Activated T-cell treated with anti-CD3 and anti-CD28 coated beads for 4 hours (primary cell): ENCODE data around the gene OR2AG2.
A peak's percentile ranks its signal among the peaks of the same experiment; 100 is the strongest.
"Not testable (repeated sequence)": the region's sequence is repeated elsewhere in the genome, so short reads cannot be mapped to it uniquely, and the experiment has no call there.

Experiments used
- DNase-seq: peaks from one replicate; pipeline ENCODE4 v3.0.0-alpha.2; 2020

Gene OR2AG2

DNA sequence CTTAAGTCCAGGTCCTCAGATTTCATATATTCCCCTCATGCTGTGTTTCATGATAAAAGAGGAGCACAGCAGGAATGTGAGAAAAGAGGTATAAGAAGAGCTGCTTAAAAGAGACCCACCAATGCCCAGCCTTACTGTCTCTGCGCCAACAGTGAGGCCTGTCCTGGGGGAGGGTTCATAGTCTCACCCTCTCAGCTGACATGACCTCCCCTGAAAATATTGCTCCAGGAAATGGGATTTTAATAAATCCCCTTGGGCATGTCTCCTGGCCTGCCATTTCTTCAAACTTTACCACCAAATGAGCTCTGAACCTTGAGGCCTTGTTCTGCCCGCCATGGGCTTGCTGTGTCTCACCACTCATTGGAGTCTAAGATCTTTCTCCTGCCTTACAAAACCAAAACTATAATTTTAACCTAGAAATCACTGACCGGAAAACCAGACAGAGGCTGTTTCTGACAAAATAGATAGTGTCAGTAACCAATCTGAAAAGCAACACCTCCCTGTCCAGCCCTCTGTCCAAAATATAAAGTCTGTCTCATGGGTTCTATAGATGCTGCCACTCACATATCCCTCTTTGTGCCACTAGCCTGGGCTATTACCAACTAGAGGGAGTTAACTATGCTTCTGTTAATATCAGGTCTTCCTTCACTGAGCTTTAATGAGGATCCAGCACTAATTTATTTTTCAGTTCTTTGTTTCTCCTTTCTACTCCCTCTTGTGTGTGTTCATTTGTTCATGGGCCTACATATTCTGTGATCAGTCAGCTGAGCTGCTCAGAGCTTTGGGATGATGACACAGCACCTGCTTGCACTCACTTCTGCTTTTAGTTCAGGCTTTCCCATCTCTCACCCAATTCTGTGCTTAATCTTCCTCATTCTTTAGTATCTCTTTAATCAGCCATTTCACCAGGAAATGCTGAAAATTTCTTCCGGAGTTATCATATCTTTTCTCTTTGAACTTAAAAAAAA, at the start of gene OR2AG2:
Gene OR2AG2 (minus strand): TSS at position 51 of the 968 bp plus-strand sequence. CDS start 3,019 bp downstream, outside the sequence.
- DNase-seq: no peak

- DNase-seq: no peak
These were observed 47.2 kb upstream of the OR2AG2 start for GRCh38 chr11:6818967-6819366.

DNA sequence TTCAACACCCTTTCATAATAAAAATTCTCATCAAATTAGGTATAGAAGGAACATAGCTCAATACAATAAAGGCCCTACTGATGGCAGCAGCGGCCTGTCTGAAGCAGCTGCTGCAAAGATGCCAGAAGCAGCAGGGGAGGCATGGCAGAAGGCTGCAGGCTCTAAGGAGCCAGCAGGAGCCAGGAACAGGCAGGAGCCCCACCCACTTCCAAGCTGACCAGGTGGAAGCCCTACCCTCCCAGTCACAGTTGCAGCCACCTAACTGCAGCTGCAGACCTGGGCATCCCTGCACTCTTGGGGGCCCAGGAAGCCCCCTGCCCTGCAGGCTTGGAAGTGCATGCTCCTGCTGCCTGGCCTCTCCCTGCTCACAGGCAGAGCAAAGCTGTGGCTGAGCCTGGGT, 45.9 kb upstream of the OR2AG2 start:
- no peak for DNase-seq

- DNase-seq: no peak
These were observed 41.9 kb upstream of the OR2AG2 start for GRCh38 chr11:6813656-6814055.

DNA sequence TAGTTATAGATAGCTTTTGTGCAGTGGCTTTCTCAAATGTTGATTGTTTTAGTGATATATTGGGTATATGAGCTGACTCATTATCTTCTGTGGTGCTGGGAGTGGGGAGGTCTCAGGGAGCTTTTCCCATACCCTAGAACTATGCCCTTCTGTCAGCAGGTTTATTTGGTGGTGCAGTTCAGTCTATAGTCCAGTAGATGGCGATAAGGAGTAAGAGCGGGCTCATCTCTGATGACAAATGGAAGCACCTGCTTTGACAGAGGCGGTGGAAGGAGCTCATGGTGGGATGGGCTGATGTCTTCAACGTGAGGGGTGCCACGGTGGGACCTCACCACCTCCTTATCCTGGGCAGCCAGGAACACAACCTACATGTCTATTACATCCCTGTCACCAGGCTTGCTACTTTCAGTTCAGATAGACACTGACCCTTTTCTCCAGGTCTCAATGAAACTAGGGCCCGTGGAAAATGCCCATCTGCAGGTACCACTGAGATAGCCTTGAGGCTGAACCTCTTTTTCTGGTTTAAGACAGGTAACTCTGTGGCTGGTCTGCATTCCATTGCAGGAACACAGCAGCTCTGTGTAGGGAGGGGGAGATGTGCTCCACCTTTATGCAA, 40.7 kb upstream of the OR2AG2 start:
- peak; percentile 17 for DNase-seq

- DNase-seq: not testable (repeated sequence)
These were observed 29.3 kb upstream of the OR2AG2 start for GRCh38 chr11:6801075-6801474.

DNA sequence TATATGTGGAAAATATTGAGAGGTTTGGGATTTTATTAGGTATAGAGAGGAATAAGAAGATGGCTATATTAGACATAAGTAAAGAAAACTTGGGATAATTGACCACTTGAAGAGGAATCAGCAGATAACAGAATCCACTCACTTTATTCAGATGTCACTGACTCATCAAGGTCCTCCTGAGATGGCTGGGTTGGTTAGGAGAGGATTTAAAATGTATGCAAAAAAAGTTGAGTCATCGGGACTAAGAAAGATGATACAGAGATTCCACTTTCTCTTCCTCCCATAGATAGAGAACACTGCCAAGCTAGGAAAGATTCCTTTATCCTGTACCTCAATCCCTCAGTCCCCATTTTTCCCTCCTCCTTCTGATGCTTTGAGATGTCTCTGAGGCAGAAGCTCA, 27.6 kb upstream of the OR2AG2 start, which contains the start of gene OR6A2:
Gene OR6A2 (minus strand): TSS at position 288 of the 400 bp plus-strand sequence. CDS start 3,981 bp downstream, outside the sequence.
- no peak for DNase-seq

DNA sequence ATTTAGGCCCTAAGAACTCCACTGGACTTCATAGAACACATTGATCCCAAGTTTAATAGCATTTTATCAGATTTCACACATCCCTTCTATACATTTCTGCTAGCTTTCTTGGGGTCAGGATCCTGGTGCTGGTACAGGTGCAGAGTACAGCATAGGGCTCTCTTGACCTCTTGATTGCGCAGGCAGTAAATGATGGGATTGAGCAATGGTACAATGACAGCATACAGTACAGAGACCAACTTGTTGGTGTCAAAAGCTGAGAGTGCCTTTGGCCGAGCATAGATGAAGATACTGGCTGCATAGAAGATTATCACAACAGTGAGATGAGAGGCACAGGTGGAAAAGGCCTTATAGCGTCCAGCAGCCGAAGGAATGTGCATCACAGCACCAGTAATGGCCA, 22.9 kb upstream of the OR2AG2 start:
- DNase-seq: no peak

DNA sequence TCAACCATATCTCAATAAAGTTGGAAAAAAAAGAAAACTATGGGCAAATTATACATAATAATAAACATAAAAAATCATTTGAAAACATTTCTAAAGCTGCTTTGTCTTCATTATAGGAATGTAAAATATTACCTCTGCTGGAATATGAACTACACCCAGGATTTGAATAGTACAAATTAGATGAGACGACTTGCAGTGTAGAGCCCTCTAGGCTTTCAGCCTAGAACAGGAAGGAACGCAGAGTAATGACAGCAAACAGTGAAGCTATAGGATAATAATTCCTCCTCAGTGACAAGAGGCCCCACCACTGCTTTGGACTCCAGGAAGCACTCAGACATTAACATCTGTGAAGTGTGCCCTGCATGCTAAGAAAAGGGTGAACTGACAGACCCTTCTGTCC, 18.8 kb upstream of the OR2AG2 start:
- DNase-seq: no peak

- no peak for DNase-seq
These were observed 10.9 kb upstream of the OR2AG2 start, which contains the start of gene OR2AG1 for GRCh38 chr11:6782720-6783119. Gene OR2AG1 (plus strand): TSS chr11:6783020. CDS start chr11:6785038, 2,018 bp downstream.

DNA sequence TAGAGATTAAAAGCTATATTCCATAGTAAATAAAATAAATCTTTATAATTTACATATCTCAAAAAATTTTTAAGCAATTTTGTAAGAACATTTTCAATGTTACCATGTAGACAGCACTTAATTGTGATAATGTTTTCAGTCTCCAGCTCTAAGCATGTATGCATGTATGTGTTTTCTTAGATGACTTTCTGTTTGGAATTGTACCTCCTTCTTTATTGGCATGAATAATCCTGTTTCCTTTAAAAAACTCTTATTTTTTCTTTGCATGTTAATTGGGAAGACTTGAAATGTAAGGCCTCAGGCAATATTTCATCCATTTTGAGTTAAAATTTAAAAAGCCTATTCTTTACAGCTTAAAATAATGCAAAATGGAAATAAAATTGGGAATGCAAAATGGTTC, 9.1 kb upstream of the OR2AG2 start:
- no peak for DNase-seq

DNA sequence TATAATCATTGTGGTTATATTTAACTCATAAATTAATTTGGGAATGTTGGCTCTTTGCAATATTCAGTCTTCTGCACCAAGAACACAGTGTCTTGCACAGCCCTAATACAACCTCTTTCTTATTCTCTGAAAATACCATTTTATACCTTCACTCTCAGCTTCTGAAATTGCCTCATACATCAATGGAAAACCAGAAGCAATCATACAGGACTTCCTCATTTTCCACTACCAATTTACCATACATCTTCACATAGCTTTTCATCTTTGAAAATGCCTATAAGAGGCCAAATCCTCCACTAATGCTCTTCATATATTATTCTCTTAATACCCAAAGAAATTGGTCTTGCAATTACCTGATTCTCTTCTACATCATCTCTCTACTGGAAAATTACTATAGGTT, 6.7 kb upstream of the OR2AG2 start:
- no peak for DNase-seq

DNA sequence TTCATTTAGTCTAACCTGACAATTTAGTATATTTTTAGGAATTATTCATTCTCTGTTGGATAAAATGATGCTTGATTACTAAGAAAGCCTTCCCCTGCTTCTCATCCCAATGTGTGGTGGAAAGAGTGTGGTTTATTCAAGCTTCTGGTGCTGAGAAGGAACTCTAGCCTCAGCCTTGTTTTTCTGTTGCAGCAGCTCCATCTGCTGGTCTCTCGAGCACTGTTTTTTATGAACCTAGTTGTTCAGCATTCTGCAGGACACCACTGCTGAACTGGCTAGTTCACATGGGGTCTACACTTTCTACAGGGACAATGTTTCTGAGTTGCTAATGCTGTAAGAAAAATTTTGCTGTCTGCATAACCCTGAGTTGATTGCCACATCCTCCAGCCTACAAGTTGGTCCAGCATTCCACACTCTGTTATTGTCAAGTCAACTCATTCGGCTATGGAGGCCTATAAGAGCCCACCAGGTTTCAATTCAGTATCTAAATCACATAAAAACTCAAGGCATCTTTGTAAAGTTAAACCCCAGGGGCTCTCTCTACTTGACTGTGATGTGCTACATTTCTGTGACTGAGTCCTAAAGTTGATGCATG, 14.3 kb downstream of the OR2AG2 start:
- peak; percentile 54 for DNase-seq

DNA sequence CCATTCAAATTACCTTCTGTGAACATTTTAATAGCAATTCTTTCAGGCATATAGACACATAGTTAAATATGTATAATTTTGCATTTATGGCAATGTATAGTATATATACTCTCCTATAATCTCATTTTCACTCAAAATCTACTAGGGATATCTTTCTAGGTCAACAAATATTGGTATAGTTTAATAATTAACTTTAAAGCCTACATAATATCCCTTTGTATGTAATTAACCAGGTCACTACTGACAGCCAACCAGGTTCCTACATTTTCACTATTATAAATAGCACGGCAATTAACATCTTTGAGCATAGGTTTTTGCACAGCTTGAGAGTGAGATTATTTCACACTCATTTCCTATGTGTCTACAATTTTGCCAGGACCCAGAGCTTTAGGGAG, 15.8 kb downstream of the OR2AG2 start:
- no peak for DNase-seq

DNA sequence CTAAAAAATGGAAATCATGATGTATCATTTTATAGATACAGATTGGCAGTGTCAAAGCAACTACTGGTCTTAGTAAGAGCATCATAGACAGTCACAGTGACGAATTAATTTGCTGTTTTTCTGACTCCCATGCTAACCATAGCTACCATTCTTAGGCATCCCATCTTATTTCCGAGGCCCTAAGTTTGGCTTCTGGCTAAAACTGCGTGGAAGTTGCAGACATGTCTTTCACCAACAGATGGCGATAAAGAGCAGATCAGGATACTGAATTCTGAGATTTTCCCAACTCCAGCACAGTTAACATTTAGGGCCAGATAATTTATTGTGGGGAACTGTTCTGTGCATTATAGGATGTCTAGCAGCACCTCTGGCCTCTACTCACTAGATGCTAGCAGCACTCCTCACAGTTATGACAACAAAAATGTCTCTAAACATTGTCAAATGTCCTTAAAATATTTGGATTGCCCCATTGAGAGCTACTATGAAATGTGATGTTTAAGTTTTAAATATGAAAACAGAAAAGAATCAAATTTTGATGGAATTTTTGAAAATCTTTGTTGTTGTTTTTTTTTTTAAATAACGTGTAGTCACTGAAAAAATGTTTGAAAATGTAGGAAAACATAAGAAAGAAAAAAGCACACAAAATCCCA, 16.3 kb downstream of the OR2AG2 start:
- no peak for DNase-seq

DNA sequence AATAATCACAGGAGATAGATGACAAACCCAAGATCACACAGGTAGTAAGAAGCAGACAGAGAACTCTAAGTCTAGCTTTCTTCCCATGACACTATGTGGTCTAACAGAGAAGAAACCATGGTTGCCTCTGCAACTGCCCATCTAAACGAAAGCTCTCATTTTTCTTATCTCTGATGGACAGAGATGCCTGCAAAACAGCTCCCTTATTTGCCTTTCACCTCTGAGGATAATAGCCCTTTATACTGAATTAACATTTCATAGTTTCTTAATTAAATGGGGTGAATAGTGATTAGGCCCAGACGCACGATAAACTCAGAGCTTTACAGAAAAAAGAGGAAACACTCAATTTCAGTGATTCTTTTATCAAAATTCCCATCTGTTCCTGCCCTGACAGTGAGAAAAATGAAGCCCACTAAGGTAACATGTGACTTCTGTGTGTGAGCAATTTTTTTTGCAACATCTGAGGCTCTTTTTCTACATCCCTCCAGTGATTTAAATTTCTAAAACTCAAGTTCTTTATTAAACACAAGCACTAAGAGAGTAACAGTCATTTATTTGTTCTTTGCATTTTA, 24.6 kb downstream of the OR2AG2 start:
- no peak for DNase-seq

GRCh38 chr11:6746626-6747025, 25.1 kb downstream of the OR2AG2 start:
- DNase-seq: no peak

DNA sequence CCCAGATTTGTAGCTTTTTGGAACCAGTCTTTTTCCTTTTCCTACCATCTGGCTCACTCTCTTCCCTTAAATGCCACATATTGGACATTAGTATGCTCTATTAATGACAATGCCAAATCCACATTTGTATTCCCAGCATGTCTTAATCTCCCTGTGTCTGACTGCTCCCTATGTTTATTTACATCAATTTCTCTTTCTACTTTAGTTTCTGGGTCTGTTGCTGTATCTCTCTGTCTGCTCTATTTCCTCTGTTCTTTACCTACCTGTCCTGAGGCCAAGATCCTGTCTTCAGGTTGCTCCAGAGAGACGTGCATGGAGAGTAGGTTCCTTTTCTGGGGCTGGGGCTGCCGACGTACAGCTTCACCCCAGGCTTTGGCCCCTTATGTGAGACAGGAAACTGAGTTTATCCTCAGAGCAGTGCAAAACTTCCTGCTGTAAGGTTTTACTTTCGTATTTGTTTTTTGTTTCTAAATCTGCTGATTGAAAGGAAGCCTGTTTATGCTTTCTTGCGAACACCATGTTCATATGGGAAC, 25.6 kb downstream of the OR2AG2 start:
- DNase-seq: no peak

- DNase-seq: no peak
These were observed 26.2 kb downstream of the OR2AG2 start for GRCh38 chr11:6745465-6746015.

DNA sequence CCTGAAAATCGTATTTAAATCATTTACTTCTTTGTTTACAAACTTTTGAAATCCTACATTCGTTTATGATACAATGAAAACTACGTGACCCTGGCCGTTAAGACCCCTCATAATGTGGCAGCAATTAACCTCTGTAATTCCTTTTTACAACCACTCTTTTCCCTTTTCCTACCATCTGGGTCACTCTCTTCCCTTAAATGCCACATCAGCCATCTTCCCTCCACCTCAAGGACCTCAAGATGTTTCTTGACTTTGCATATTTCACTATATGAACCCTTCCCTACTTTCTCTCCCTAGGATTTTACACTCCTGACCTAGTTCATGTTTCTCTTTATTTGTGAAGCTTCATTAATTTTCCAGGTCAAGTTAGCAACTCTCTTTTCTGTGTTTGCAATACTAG, 26.8 kb downstream of the OR2AG2 start:
- DNase-seq: no peak

GRCh38 chr11:6742260-6742659, 29.5 kb downstream of the OR2AG2 start:
- no peak for DNase-seq

GRCh38 chr11:6738590-6738989, 33.2 kb downstream of the OR2AG2 start:
- no peak for DNase-seq
